GM10847 (cell line): Measurements from ENCODE around the gene BFSP2.

Experiments used
- POLR2A ChIP-seq: IDR thresholded peaks from 2 replicates; pipeline ENCODE4 v1.6.1; 2011; ENCODE audit not compliant: insufficient read length; ENCODE audit errors: extremely low read depth

BFSP2 gene

DNA sequence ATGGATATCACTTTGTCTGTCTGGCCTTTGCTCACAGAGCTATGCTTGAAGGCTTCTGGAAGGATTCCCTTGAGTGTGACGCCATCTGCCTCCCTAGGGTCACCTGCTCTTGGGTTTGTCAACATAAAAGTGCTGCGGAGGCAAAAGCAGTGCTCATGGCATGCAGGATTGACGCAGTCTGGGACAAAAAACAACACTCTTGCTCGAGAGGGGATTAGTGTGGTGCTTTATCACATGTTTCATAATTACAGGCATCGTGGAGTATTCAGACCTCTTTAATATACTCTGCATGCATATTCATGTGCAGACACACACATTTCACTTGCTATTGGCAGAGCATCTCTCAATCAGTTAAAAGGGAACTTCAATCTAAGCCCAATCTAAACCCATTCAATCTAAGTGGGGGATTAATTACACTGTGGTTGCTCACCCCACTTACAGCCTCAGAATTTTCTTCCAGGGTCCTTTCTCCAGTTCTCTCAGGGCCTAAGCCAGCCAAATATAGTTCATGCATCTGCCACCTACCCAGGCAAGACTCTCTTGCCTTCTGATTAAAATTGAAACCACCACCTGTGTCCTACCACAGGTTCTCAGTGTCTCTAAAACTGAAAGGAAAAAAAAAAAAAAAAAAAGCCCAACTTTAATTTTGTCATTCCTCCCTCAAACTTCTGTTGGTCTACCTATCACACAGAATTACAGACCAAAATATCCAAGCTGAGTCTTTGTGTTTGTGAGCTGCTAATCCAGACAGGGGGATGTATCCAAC, 75.6 kb downstream of the BFSP2 start:
- TF ChIP-seq POLR2A = no peak

DNA sequence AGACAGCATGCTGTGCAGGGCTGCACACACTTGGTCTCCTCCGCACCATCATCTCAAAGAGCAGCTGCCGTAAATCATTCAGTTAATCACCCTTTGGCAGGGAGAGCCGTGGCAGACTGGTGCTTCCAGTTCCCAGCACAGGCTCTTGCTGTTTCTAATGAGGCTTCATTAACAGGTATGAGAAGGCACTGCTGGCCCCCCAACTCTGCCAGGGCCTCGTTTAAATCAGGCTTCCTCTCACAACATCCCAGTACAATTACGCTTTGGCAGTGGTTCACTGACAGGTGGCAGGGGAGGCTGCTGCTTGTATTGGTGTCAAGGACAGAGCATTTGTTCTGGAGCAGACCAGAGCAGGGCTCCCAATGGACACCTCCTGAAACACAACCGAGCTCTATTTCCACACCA, 77.1 kb downstream of the BFSP2 start:
- TF ChIP-seq POLR2A = no peak

DNA sequence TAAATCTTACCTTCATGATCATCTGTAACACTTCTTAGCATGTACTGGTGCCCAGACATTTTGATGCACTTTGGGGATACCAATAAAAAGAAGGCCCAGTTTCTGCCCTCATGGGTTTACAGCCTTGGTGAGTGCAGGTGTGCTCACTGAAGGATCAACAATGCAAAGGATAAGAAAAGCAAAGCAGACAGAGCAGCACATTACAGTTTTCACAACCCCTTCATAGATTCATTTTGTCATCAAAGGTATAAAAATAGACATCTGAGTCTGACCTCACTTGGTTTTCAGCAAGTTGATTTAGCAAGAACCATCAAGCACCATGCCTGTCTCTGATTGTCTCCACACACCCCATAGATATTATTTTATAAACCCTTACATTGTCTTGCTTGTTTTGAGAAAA, 77.6 kb downstream of the BFSP2 start:
- no peak for TF ChIP-seq POLR2A

DNA sequence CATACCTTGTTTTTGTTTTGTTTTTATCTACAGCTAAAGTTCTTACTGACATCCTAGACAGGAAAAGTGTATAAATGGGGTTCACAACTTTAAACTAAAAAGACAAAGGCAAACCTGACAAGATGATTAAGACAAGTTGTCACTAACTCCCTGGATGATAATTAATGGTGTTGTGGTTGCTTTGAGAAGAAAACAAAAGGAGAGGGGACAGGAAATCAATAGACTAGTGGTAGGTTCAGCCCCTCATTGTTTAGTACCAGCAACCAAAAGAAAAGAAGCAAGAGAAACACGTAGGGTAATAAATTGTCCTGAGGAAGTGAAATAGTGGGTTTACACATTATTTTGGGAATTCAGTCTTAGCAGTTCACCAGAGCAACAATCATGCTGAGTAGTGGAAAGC, 78.8 kb downstream of the BFSP2 start:
- TF ChIP-seq POLR2A = no peak

DNA sequence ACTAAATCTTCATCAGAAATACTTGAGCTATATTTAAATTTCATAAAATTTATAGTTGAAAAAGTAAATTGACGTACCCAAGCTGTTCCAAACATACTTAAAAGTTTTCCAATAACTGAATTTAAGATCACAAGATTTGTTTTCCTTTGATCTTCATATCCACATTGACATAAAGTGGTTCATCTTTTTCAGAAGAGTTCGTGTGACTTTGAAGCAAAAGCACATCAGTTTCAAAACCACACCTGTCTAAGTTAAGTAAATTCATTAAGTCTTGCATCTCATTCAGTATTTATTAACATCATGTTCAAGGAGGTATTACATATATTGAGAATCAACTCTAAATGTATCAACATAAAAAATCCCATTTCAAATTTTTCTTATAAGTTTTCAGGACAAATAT, 79.5 kb downstream of the BFSP2 start:
- TF ChIP-seq POLR2A = no peak

DNA sequence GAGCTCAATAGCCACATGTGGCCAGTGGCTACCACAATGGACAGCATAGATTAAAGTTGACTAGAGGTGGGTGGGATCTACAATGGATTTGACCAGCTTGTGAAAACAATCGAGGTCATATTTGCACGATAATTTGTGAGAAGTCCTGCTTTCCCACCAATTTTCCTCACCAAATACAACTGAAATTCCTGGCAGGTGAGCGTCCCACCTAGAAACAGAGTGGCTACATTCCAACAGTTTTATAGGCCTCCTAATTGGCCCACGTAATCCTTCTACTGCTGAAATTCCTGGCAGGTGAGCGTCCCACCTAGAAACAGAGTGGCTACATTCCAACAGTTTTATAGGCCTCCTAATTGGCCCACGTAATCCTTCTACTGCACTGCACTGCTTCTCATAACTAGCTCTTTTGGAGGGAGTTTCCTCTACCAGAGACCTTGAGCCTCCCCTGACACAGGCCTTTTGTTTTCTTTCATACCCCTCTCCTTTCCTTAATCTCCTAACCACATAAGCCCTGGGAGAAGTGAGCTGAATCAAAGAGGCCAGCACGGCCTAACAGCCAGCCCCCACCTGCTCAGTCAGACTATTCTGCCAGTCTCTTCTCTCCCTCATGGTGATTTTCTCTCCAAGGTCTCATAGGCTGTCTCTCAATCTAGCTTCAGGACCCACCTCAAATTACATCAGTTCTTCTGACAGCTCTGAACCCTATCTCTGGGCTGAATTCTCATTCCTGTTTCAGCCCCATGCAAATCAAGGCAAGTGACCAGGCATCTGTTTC, 80.2 kb downstream of the BFSP2 start:
- no peak for TF ChIP-seq POLR2A

DNA sequence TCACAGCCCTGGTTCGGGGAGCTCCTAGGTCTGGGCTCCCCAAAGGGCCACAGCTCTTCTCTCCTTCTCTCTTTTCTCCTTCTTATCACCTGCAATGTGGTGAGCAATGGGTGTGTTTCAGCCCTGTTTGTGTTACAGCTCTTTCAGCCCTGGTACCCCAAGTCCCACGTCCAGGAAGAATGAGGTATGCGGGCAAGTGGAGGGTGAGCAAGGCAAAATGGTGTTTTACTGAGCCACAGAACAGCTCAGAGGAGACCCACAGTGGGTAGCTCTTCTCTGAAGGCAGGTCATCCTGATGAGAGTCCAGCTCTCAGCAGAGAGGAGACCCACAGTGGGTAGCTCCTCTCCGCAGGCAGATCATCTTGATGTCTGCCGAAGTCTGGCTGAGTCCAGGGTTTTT, 86.8 kb downstream of the BFSP2 start:
- no peak for TF ChIP-seq POLR2A

DNA sequence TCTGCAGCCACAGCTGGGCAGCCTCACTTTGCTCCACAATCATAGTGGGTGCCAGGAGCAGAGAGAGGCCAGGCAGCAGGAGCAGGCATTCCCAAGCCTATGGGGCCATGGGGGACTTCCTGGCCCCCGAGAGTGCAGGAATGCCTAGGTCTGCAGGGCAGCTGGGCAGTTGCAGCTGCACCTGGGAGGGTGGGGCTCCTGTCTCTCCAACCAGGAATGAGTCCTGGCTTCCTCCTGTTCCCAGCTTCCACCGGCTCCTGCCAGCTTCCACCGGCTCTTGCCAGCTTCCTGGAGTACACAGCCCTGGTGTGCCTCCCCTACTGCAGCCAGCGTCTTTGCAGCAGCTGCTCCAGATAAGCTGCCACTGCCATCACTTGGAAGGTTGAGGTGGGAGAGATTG, 87.3 kb downstream of the BFSP2 start:
- no peak for TF ChIP-seq POLR2A

DNA sequence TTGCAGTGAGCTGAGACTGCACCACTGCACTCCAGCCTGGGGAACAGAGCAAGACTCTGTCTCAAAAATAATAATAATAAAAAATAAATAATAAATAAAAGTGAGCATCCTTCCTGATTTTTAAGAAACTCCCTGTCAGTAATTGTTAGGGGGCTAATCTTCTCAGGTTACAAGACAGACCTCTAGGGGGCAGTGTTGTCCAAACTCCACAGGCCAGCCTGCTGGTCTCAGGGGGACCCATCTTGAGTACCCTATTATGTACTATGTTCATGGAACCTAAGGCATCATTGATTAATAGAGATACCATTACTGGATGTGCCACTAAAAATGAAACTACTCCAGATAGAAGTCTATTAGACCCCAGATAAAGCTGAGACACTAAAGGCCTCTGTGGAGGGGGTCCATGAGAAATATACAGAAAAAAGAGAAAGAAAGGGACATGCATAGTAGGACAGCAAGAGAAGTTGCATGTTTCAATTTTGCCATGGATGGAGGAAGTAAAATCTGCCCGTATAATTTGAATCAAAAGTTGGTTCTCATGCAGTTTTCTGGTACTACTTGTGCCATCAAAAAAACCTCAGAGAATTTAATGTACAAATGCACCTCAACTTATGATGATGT, 88.2 kb downstream of the BFSP2 start:
- TF ChIP-seq POLR2A = no peak

DNA sequence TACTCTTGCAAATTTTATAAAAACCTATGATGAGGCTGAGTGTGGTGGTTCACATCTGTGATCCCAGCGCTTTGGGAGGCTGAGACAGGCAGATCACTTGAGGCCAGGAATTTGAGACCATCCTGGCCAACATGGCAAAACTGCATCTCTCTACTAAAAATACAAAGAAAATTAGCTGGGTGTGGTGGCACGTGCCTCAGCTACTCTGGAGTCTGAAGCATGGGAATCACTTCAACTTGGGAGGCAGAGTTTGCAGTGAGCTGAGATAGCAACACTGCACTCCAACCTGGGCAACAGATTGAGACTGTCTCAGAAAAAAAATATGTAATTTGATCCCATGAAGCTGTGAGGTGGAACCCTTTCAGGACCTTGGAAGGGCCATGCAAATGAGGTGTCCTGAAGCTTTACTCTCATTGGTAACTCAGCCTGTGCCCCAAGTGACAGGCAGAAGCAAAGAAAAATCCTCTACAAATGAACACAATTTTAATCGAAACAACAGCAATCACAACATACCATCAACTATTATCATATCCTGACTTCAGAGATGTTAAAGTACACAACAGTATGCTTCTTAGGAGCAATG, 89.0 kb downstream of the BFSP2 start:
- no peak for TF ChIP-seq POLR2A

DNA sequence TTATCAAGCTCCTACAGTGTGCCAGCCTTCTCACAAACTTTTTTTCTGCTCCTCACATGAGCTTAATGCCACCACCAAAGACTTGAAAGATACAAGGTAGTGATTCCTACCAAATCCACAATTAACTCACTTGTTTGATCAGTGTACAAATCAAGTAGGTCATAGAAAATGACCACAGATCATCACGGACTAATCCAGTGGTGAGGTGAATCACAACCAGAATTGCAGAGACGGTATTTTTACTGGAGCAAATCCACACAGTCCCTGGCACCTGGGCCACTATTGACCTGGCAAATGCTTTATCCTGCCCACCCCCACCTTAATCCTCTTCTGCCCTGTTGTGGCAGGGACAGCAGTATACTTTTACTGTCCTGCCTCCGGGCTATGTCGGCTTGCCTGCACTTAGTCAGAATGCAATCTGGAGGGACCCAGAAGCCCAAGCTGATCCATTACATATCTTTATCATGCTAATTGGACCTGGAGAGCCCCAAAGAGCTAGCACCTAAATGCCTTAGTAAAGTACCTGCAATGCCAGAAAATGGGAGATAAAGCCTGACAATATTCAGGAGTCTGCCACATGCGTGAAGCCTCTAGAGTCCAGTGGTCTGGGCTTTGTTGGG, 89.7 kb downstream of the BFSP2 start:
- no peak for TF ChIP-seq POLR2A

DNA sequence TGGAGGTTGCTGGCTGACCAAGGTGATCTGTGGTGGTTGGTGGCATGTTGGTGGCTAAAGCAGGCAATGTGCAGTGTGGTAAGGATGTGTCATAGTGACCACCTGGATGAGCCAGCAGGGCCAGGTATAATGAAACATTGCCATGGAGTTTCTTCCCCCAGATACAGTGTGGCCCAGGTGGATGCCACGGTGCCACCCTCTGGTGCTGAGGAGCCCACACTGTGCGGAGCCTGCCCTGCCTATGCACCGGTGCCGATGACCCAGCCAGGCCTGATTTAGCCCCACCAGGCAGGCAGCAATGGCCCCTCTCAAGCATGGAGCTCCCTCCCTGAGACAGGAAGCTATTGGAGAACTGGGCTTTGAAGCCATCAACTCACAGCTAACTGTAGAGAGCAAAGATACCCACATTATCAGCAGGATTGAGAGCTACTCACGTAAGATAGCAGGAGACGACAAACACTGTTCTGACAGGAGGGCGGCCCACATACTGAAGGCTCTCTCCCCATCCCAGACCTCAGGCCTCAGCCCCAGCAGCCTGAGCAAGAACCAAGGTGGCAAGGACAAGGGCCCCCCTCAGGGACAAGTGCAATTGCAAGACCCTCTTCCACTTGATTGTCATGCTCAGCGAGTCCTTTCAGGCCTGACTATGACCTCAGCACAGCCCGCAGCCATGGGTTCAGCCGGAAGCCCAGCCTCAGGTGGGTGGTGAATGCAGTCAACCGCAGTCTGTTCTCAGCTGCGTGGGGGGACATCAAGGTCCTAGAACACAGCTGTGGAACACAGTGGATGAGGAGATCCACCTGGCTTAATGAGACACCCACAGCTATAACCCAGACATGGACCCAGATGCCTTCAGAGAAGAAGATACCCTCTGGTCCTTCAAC, 90.9 kb downstream of the BFSP2 start:
- peak; percentile 43 for TF ChIP-seq POLR2A

DNA sequence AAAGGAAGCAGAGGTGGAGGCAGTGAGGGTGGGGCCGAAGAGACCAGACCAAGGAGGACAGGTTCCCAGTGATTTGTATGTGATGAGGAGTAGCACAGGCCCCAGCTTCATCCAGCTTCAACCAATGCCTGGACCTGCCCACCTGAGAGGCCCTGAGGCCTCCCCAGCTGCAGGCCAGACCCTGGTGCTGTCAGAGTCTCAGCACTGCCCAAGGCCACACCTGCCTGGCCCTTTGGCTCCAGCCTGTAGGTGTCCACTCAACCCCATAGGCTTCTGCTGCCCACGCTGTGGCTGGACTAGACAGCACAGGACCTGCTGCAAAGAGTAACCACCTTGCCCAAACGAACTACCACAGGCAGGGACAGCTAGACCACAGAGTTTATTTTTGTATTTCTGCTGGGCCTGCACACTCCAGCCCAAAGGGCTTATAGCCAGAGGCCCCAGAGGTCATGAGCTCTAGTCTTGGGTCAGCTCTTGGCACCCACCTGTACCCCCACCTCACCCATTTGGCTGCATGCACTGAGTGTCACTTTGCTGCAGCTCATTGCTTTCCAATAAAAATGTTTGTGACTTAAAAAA, 91.7 kb downstream of the BFSP2 start:
- TF ChIP-seq POLR2A = no peak

DNA sequence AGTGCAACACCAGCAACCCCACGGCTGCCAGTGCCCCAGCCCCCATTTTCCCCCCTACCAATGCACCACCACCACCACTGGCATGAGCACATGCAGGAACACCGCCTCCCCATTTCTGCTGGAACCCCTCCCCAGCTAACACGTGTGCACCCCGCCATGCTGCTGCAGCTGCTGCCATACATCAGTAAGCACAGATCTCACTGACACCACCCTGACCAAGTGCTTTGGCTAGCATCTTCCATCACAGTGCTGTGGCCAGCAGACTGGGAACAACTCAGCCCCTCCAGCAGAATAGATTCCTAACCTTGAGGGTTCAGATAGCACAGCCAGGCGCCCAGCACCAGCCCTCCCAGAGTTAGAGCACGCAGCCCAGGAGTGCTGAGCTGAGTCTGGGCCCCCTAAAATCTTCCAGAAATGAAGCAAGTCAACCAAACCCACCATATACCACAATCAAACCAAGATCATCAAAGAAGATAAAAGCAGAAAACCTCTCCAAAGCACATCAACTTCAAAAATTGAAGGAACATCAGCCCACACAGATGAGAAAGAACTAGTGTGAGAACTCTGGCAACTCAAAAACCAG, 92.4 kb downstream of the BFSP2 start:
- TF ChIP-seq POLR2A = no peak
